ENCODE results near the gene ZSCAN5B.
"Not testable (repeated sequence)": the region's sequence is repeated elsewhere in the genome, so short reads cannot be mapped to it uniquely, and the experiment has no call there.

ZSCAN5B gene

GRCh38 chr19:56175861-56176307, 21.7 kb downstream of the ZSCAN5B start, which contains the start of gene GALP:
GALP (plus strand) TSS chr19:56176008; CDS start chr19:56177109, 1,101 bp downstream.
- DNase-seq: not testable (repeated sequence)

- DNase-seq: no peak
These were observed 23.0 kb downstream of the ZSCAN5B start for GRCh38 chr19:56174550-56174949.

- DNase-seq: no peak
These were observed 23.5 kb downstream of the ZSCAN5B start for GRCh38 chr19:56174086-56174485.

DNA sequence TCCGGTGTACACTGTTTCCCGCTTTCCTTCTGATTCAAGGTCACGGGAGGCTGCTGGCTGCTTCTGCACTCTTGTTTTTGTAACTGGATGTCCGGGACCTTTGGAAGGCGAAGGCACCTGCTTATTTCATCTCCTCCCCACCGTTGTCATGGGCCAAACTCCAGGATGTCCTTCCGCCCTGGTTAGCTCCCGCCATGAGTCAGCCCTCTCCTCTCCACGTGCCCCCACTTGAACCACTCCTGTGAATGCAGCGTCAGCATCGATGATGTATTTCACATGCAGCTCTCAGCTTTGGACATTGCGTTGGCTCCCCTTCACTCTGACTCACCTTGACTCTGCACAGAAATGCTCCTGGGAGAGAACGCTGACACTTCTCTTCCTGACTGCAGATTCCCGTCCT, 27.3 kb downstream of the ZSCAN5B start:
- no peak for DNase-seq

GRCh38 chr19:56167064-56167578, 30.5 kb downstream of the ZSCAN5B start:
- DNase-seq: no peak

DNA sequence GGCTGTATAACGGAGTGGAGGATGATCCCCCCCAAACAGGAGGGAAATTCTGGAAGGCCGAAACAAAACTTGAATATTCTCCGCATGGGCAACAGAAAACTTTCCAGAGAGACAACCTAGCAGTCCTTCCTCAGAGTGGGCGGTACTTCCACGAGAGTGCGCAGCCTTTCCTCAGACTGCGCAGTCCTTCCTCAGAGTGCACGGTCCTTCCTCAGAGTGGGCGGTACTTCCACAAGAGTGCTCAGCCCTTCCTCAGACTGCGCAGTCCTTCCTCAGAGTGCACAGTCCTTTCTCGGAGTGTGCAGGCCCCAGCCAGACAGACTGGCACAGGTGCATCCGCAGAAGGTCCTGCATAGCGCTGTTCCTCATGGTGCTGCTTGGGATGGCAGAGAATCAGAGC, 34.5 kb downstream of the ZSCAN5B start:
- no peak for DNase-seq

GRCh38 chr19:56162258-56162657, 35.3 kb downstream of the ZSCAN5B start:
- DNase-seq: no peak

DNA sequence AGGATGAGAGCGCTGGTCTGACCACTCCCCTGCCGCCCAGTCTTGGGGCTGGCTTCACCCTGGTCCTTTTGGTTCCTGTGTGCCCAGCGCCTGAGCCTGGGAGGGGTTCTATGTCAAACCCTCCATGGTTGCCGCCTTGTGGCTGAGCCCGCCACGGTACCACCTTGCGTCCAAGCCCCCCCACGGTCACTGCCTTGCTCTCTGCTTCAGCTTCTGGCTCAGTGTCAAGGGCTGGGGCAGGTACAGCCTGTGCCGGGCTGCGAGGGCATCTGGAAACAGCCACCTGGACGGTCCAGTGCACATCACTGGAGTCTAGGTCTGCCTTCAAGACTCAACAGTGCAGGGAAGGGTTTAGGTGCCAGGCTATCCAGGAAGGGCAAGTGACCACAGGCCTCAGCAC, 36.0 kb downstream of the ZSCAN5B start:
- DNase-seq: no peak

GRCh38 chr19:56159622-56160271, 37.8 kb downstream of the ZSCAN5B start:
- DNase-seq: no peak

DNA sequence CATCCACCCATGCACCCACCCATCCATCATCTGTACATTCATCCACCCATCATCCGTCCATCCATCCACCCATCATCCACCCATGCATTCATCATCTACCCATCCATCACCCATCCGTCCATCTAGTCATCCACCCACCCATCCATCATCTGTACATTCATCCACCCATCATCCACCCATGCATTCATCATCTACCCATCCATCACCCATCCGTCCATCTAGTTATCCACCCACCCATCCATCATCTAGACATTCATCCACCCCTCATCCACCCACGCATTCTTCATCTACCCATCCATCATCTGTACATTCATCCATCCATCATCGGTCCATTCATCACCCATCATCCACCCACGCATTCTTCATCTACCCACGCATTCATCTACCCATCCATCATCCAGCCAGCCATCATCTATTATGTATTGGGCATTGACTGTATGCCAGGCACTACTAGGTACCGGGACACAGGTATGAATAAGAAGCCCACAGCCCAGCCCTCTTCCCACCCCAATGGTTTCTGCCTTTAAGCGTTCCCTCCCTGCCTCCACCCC, 38.5 kb downstream of the ZSCAN5B start:
- DNase-seq: no peak

DNA sequence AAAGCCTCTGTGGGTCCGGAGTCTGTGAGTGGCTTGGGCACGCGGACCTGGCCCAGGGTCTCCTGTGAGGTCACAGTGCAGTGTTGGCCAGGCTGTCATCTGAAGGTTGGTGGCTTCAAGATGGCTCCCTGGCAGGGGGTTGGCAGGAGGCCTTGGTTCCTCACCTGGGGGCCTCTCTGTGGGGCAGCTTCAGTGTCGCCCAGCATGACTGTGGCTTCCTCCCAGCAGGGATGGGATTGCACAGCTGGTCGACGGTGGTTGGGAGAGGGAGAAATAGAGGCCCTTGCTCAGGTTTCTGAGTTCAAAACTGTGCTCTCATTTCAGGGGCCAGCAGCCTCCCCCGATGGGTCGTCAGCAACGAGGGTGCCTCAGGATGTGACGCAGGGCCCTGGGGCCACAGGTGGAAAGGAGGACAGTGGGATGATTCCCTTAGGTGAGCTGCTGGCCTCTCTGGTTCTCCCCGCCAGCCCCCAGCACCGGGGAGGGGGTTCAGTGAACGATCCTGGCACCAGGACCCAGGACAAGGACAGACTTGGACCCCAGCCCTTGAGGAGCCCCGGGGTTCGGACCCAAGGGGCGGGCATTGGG, 39.3 kb downstream of the ZSCAN5B start:
- DNase-seq: no peak

- no peak for DNase-seq
These were observed 40.8 kb downstream of the ZSCAN5B start for GRCh38 chr19:56156768-56157167.

DNA sequence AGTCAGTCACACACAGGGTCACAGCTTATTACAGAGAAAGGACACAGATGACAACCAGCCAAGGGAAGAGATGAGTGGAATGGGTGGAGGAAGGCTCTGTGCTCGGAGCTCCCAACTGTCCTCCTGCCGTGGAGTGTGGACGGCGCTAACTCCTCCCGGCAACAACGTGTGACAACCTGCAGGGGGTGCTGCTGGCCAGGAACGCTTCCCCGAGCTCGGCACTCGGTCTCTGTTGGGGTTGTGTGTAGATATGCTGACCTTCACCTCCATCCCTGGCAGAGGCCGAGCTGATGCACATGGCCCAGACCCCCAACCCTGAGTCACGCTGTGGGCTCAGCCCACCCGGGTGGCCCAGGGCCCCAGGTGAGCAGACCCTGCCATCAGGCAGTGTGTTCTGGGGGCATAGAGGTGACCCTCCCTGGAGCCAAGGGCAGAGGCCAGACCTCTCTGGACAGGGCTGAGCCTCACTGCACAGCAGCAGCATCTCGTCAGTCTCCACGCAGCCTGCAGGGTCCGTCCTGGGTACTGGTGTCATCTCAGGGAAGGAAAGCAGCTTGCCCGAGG, 42.4 kb downstream of the ZSCAN5B start:
- no peak for DNase-seq

DNA sequence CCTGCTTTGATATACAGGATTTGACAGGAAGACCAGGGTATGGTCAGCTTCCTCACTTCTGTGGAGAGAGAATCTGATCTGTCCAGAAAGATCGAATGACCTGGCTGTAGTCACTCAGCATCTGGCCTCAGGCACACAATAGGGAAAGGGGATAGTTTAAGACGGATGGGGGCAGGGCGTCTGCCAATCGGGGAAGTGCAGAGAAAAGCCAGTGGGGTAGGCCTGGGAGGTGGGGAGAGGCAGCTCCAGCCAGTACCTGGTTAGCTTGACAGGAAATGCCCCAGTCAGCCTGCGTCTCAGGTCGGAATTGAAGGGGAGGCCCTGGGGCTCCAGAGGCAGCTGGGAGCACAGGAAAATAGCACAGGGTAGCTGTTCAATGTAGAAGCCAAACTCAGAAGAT, 44.1 kb downstream of the ZSCAN5B start:
- DNase-seq: no peak

- no peak for DNase-seq
These were observed 44.9 kb downstream of the ZSCAN5B start for GRCh38 chr19:56152644-56153043.

- no peak for DNase-seq
These were observed 47.2 kb downstream of the ZSCAN5B start for GRCh38 chr19:56150358-56150757.

- DNase-seq: no peak
These were observed 47.9 kb downstream of the ZSCAN5B start for GRCh38 chr19:56149656-56150038.

GRCh38 chr19:56148955-56149655, 48.5 kb downstream of the ZSCAN5B start:
- DNase-seq: not testable (repeated sequence)

GRCh38 chr19:56148096-56148495, 49.5 kb downstream of the ZSCAN5B start:
- DNase-seq: no peak

DNA sequence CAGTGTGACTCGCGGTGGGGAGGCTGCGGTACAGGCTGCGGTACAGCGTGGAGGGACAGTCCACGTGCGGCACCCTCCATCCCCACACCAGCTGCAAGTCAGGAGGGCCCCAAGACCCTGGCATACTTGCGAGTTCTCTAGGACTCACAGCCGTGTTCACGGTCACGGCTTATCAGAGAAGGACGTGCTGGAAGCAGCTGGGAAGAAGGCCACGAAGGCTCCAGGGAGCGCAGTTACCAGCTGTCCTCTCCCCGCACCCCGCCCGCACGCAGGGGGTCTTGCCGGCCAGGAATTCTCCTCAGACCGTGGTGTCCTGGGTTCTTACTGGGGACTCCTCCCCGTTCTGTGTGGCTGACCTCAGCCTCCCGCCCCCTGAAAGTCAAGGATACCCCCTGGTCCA, 50.3 kb downstream of the ZSCAN5B start:
- no peak for DNase-seq

DNA sequence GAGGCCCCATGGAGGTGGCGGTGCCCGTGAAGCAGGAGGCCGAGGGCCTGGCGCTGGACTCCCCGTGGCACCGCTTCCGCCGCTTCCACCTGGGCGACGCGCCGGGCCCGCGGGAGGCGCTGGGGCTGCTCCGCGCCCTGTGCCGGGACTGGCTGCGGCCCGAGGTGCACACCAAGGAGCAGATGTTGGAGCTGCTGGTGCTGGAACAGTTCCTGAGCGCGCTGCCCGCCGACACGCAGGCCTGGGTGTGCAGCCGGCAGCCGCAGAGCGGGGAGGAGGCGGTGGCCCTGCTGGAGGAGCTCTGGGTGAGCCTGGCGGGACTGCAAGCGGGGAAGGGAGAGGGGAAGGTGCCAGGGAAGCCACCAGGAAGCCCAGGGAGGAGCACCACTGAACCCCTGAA, 50.7 kb downstream of the ZSCAN5B start:
- no peak for DNase-seq

- no peak for DNase-seq
These were observed 51.9 kb downstream of the ZSCAN5B start for GRCh38 chr19:56145698-56146097.

DNA sequence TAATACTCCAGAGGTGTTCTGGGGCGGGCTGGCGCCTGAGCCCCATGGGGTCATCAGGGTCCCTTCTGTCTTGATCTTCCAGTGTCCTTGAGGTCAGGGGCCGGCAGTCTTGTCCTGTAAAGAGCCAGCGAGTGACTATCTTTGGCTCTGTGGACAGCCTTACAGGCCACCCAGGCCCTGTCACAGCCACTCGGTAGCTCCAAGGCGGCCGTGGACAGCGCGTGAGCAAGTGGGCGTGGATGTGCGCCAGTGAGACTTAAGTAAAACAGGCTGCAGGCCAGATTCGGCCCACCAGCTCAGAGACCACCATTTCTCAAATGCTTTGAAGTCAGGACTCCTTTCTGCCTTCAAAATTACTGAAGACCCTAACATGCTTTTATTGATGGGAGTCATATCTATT, 52.8 kb downstream of the ZSCAN5B start:
- no peak for DNase-seq

All from activated T-cell treated with anti-CD3 and anti-CD28 coated beads for 4 hours (primary cell).